Uterus (tissue), 2 donors: ENCODE data around the gene STAU1.

Experiments used
- CTCF ChIP-seq, 4 experiments: fragments of 200-600 bp in 2 of 4; fragments of 450-650 bp in 2 of 4; sonication (generic) in 2 of 4; IDR thresholded peaks; one replicate each; pipeline ENCODE4 v1.5.1; 2016 to 2019; ENCODE audit warnings: antibody characterized with exemption in 4 of 4, mild to moderate bottlenecking in 2 of 4, moderate library complexity in 1 of 4
- POLR2A ChIP-seq, 2 donors: fragments of 450-650 bp; IDR thresholded peaks; one replicate each; pipeline ENCODE4 v1.6.1; 2016; ENCODE audit warnings: antibody characterized with exemption in 2 of 2, mild to moderate bottlenecking in 1 of 2, moderate library complexity in 1 of 2

GRCh38 chr20:49233226-49233625 lies 45.1 kb upstream of the STAU1 start:
- TF ChIP-seq POLR2A (IDR thresholded peaks at IDR 0.05) (no peak), CTCF (IDR thresholded peaks at IDR 0.05) (no peak)
